Femur (tissue), 1 donor: Measurements from ENCODE around the gene P2RY2.

Experiments
- DNase-seq: peaks from one replicate; pipeline ENCODE4 v3.0.0-alpha.2; 2017

Gene P2RY2

GRCh38 chr11:73246303-73246702 is 28.2 kb downstream of the P2RY2 start:
- no peak for DNase-seq

- no peak for DNase-seq
Observed at GRCh38 chr11:73248526-73249185, 30.6 kb downstream of the P2RY2 start.

- peak; percentile 4 for DNase-seq
Observed at GRCh38 chr11:73249304-73249703, 31.2 kb downstream of the P2RY2 start.

- peak; percentile 14 for DNase-seq
Observed at GRCh38 chr11:73249853-73250783, 32.0 kb downstream of the P2RY2 start.

- DNase-seq: peak; percentile 9
Observed at GRCh38 chr11:73252577-73253191, 34.6 kb downstream of the P2RY2 start.

GRCh38 chr11:73257342-73258103 is 39.4 kb downstream of the P2RY2 start:
- DNase-seq: peak; percentile 34

GRCh38 chr11:73258104-73259035 is 40.3 kb downstream of the P2RY2 start:
- peak; percentile 7 for DNase-seq

- DNase-seq: peak; percentile 8
Observed at GRCh38 chr11:73259406-73260126, 41.5 kb downstream of the P2RY2 start.

GRCh38 chr11:73260127-73260457 is 42.0 kb downstream of the P2RY2 start:
- DNase-seq: no peak

GRCh38 chr11:73262851-73263495 is 44.9 kb downstream of the P2RY2 start:
- peak; percentile 6 for DNase-seq

- peak; percentile 3 for DNase-seq
Observed at GRCh38 chr11:73263640-73264039, 45.6 kb downstream of the P2RY2 start.

- peak; percentile 8 for DNase-seq
Observed at GRCh38 chr11:73265278-73265810, 47.3 kb downstream of the P2RY2 start.

GRCh38 chr11:73265853-73266645 is 48.0 kb downstream of the P2RY2 start:
- DNase-seq: peak; percentile 20

- peak; percentile 16 for DNase-seq
Observed at GRCh38 chr11:73266646-73267020, 48.6 kb downstream of the P2RY2 start.

- peak; percentile 13 for DNase-seq
Observed at GRCh38 chr11:73267122-73267846, 49.2 kb downstream of the P2RY2 start.

- DNase-seq: peak; percentile 4
Observed at GRCh38 chr11:73267906-73268540, 49.9 kb downstream of the P2RY2 start.

GRCh38 chr11:73268671-73269271 is 50.7 kb downstream of the P2RY2 start:
- peak; percentile 8 for DNase-seq
